Measurements from ENCODE around the gene NME8. TPM values are rescaled to one million over a fixed set of nuclear protein-coding genes. Genes with fewer than 3 reads are reported as not detected.

The NME8 gene
- total and polyA plus RNA-seq, 2 of the 4 experiments (the other 2 are of a cell fraction) = not detected

- H4K8ac ChIP-seq (ENCODE audit: low read depth in 2 of 2, low read length in 2 of 2) = no peak overlapping the region
- H3K14ac ChIP-seq (replicated peaks; ENCODE audit: low read depth, low read length) = no peak overlapping the region
- ChIA-PET CTCF (no interaction called here), POLR2A (ENCODE audit: unreplicated experiment) (no interaction called here)
- H3K4ac ChIP-seq (ENCODE audit: low read depth, low read length) = no peak overlapping the region
- H4K91ac ChIP-seq (ENCODE audit: insufficient read depth, low read depth, low read length) = no peak overlapping the region
- no peak overlapping the region for H3K9ac ChIP-seq (ENCODE audit: low read depth, low read length)
- no peaks in the 10 kb centered on the region for H3K4me1 ChIP-seq (ENCODE audit: control insufficient read depth, insufficient read depth, low read length)
- H3K27ac ChIP-seq (ENCODE audit: insufficient read depth, low read length) = no peak overlapping the region
- no peak overlapping the region for H3K56ac ChIP-seq (ENCODE audit: extremely low read depth, insufficient read depth, low read length)
- no peaks in the 10 kb centered on the region for H3K36me3 ChIP-seq (ENCODE audit: control insufficient read depth, insufficient read depth, low read length)
- no peaks in the 10 kb centered on the region for H3K27me3 ChIP-seq (ENCODE audit: control insufficient read depth, insufficient read depth, low read length)
- H4K5ac ChIP-seq (ENCODE audit: low read depth, low read length) = no peak overlapping the region
- no peak overlapping the region for H2BK120ac ChIP-seq (ENCODE audit: low read depth, low read length)
- H2AK9ac ChIP-seq (replicated peaks; ENCODE audit: low read depth, low read length, poor library complexity) = no peak overlapping the region
- no peaks in the 10 kb centered on the region for H3K9me1 ChIP-seq (ENCODE audit: insufficient read depth, low read length)
- H2BK5ac ChIP-seq (ENCODE audit: low read depth, low read length, poor library complexity, severe bottlenecking) = no peak overlapping the region
- no peak overlapping the region for H2BK20ac ChIP-seq (ENCODE audit: low read depth, low read length)
- no CpG with 5 or more reads among the region's 2 CpGs for WGBS, 2 experiments (ENCODE audit: extremely low coverage in 2 of 2, insufficient read length in 1 of 2)
- no peak overlapping the region for H3K4me3 ChIP-seq (ENCODE audit: insufficient read depth, low read depth, low read length)
- TF ChIP-seq FOS (IDR thresholded peaks at IDR 0.05; ENCODE audit: low read depth, low read length) (no peak), SMC3 (IDR thresholded peaks at IDR 0.05; ENCODE audit: low read depth, low read length) (no peak), CHD1 (IDR thresholded peaks at IDR 0.05; ENCODE audit: low read depth, low read length) (no peak), POLR2A (IDR thresholded peaks at IDR 0.05; ENCODE audit: low read depth, low read length) (no peak), RFX5 (IDR thresholded peaks at IDR 0.05; ENCODE audit: low read depth, low read length) (no peak), RAD21 (IDR thresholded peaks at IDR 0.05; ENCODE audit: low read length) (no peak)
- H3K79me1 ChIP-seq (ENCODE audit: low read depth in 1 of 2, low read length in 2 of 2) = no peaks in the 10 kb centered on the region
- no peak overlapping the region for H2AFZ ChIP-seq (replicated peaks; ENCODE audit: low read length, poor library complexity)
- dilution Hi-C loops (cut with HindIII; ENCODE audit: low sequenced_read_pairs, unreplicated experiment) = no loop called here
- ATAC-seq (ENCODE audit: low read depth) (no peak), DNase-seq (no peak)
- H3K9me3 ChIP-seq (ENCODE audit: control insufficient read depth, insufficient read depth, low read length) = no peaks in the 10 kb centered on the region
- intact Hi-C loops (cut with micrococcal nuclease) = no loop called here
- H2BK15ac ChIP-seq (ENCODE audit: low read depth, low read length) = no peak overlapping the region
- H3K18ac ChIP-seq (ENCODE audit: low read depth, low read length) = no peak overlapping the region
- H2AK5ac ChIP-seq (ENCODE audit: low read depth, low read length) = no peak overlapping the region
- no peak overlapping the region for H3K23ac ChIP-seq (ENCODE audit: low read depth, low read length)
- in situ Hi-C loops (cut with MboI; ENCODE audit: low sequenced_read_pairs) = loop anchor here (25.0 kb wide), 1 partner anchor 619 kb away; no protein-coding TSS in a partner anchor
- no peaks in the 10 kb centered on the region for H4K20me1 ChIP-seq (ENCODE audit: insufficient read depth, low read length)
- no peak overlapping the region for H3K4me2 ChIP-seq (ENCODE audit: low read depth, low read length)
- BruUV-seq (replicated peaks) = no TSS peak
Measured at GRCh38 chr7:37831244-37831643, 17.2 kb upstream of the NME8 start.

Measured in IMR-90 (cell line).